GM18909 (cell line): ENCODE data around the gene NINJ2.

Experiments used
- ATAC-seq: cut with Tn5 transposase; IDR thresholded peaks from one replicate; pipeline ENCODE4 v1.9.1; 2021; ENCODE audit warnings: mild to moderate bottlenecking; ENCODE audit not compliant: unreplicated experiment, poor library complexity

The NINJ2 gene

DNA sequence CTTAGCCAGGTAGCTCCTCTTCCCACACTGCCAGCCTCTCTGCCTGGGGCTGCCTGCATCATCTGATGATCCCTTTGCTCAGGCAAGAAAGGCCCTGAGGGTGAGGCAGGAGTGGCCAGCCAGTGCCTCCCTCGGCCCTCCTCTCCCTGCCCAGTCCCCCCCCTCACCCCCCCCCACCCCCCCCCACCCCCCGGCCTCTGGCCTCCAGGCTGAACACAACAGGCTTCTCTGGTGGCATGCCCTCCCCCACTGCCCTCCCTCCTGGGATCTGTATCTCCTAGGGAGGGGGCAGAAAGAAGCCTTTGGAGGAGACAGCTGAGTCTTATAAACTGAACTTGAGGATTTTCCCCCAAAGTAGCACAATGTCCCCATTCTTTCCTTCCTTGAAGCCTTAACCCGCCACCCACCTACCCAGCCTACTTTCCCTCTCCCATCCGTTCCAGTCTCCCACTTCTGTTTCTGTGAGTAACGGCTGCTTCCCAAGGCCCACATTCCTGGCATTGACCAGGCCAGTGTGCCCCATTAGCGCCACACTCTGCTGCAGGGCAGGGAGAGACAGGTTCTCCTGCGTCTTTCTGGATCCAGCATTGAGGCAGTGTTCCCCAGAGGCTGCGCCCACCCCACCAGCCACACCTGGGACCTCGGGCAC, 121.4 kb downstream of the NINJ2 start:
- ATAC-seq: no peak

DNA sequence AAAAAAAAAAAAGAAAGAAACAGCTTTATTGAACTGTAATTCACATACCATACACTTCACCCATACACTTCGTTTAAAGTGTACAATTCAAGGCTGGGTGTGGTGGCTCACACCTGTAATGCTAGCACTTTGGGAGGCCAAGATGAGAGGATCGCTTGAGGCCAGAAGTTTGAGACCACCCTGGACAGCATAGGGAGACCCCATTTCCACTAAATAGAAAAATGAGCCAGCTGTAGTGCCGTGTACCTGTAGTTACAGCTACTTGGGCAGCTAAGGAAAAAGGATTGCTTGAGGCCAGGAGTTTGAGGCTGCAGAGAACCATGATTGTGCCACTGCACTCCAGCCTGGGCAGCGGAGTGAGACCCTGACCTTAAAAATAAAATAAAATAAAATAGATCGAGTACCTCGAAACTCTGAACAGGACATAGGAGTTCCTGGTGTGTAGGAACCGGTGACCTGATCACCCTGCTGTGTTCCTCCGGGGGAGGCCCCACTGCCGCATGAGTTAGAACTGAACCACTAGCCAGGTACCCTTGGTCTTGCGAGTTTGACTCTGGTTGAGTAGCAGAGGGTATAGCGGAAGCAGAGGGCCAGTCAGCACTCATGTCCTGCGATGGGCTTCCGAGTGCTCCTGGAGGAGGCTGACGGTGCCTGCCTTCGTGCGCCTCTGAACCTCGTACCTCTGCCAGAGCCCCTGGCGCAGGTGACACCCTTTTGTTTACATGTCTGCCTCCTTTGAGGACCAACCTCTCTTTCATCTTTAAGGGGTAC, 123.5 kb downstream of the NINJ2 start:
- no peak for ATAC-seq

DNA sequence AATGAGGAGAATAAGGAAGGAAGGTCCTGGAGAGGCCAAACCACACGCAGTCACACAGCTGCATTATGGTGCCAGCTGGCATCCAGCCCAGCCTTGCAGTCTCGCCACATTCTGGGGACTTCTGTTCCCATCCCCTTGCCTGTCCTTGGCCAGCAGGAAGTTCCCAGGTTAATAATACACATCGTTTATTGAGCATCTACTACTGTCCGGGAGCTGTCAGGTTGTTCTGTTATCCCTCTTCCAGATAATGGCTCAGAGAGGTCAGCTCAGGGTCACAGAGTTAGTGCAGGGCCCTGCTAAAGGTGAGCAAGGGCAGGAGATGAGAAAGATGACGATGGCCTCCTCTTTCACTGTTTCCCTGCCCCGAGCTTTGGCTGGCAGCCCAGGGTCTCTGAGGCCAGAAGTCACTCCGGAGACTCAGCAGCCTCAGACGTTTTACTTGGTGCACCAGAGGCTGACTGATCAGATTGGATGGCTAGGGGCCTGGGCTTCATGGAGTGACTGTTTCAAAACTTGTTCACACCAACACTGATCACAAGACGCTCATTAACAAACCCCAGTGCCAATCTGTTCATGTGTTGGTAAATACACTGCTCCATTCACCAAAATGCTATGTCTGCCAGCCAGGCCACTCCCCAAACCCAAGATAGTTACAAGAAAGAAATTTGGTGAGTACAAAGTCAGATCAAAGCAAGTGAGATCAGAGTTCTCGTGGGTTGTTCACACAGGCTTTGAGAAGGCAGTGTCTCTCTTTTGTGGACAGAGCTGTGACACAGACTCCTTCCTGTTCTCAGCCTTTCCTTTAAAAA, 124.3 kb downstream of the NINJ2 start:
- ATAC-seq: no peak

DNA sequence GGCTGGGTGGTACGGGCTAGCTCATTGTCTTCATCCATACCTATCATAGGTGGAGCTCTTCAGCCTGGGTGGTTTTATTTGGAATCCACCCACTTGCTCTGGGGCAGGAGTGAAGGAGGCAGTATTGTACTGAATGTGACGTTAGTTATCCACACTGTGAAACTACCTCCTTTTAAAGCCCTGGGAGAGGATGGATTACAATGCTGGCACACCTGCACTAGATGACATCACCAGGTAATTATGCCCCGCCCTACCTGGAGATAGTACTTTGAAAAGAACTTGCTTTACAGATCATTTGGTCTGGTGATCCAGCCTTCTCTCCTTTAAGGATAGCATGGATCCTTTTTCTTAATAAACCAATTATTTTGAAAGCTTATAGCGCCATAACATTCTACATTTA, 125.5 kb downstream of the NINJ2 start:
- no peak for ATAC-seq

DNA sequence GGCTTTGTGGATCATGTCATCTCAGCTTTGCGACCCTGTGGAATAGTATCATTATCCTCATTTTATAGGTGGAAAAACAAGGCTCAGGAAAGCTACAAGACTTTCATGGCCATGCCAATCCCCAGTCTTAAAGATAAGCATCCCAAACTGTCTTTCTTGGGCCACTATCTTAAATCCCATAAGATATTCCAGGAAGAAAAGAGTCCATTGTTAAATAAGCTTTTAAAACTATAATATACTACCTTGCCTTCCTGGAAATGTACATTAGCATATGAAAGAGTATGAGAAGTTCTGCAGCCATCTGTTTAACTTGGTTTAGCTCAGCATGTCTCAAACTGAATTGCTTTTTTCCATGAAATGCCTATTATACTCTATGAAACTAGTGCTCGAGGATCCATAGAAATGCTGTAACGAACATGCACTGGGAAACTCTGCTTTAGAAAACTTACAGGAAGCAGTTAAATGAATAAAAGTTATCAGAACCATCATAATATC, 126.4 kb downstream of the NINJ2 start:
- no peak for ATAC-seq

DNA sequence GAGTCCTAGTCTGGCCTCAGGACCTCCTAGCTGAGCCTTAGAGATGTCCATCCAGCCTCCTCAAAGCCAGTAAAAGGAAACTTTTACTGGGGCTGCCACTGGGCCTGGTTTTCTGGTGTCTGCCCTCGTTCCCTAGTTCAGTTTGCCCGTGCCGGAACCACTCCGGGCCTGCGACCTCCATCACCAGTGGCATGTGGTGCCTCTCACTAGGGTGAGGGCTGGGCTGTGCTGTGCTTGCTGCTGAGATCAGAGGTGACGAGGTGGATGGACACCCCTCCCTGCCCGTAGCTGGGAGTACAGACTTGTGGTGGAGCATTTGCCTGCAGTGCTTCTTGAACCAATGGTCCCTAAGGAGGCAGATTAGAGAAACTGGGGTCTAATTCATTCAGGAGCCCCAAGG, 127.8 kb downstream of the NINJ2 start:
- no peak for ATAC-seq

DNA sequence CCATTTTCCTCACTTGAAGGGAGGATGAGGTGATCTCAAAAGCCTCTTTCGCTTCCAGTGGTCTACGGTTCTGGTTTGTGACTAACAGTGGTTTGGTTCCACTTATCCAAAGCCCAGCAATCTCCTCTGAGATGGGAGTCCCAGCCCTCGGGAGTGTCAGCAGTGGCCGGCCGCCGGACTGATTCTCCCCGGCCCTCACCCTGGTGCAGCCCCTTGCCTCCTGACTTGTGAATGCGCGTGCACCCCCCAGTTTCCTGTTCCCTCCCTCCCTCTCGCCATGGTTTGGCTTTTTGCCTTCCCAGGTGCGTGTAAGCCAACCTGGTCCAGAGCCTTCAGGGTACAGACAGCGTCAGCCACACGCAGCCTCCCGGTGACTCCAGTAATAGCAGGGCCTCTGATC, 129.0 kb downstream of the NINJ2 start:
- ATAC-seq: no peak

DNA sequence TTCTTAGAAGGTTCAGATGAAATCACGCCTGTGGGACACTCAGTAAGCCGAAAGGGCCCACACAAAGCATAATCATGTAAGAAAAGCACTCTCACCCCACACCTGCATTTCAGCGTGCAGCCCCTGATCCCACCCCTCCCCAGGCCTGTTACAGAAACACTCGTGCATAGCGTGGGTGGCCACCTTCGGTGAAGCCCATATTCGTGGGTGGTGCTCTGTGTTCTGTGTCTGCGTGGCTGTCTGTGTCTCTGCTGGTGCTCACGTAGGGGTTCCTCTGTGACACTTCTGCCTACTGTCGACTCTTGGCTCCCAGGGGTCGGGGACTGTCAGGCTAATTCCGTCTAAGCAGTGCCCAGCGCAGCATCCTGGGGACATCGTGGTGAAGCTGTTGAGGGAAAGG, 129.5 kb downstream of the NINJ2 start:
- no peak for ATAC-seq

DNA sequence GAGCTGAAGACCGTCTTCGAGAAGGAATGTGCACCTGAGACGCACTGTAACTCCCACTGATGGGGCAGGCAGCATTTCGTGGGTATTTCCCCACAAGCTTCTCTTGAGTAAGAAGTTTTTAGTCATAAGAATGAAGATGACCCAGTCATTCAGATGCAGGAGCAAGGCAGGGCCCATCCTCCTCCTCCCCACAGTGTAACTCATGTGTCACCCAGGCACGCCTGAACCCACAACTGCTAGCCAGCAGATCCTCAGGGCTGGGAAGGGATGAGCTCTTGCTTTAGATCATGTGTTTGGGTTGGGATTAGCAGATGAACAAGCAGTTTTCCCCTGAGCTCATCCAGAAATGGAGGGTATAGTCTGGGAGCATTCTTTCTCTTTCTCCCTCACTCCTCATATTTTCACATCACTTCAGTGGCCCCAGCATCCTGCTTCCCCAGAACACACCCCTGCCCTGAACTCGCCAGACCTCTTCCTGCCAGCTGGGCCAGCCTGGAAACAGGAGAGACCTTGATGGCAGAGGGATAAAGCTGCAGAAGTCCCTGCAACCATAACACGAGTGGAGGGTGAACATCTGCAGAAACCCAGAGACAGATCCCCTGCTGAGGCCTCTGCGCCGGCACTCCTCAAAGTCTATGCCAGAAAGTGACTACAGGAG, 130.2 kb downstream of the NINJ2 start:
- no peak for ATAC-seq

DNA sequence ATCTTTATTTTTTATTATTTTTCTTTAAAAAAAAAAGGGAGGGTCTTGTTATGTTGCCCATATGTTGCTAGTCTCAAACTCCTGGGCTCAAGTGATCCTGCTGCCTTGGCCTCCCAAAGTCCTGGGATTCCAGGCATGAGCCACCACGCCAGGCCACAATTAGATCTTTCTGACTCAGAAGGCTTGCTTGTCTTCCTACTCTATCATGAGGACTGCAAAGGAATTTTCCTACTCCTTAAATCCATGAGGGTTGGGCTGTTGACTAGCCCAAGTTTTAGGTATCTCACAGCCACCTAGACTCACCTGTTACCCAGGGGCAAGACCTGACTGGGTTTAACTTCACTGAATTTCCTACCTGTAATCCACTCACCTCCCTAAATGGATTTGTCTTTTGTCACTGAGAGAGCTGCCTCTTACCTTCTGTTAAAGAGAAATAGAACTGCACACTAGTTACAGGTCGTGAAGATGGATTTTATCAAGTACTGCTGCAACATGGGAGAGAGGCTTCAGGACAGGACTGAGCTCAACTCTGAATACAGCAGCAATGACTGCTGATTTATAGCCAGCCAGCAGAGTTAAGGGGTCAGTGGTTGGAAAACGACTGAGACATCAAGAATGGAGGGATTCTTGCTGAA, 131.2 kb downstream of the NINJ2 start:
- ATAC-seq: no peak

DNA sequence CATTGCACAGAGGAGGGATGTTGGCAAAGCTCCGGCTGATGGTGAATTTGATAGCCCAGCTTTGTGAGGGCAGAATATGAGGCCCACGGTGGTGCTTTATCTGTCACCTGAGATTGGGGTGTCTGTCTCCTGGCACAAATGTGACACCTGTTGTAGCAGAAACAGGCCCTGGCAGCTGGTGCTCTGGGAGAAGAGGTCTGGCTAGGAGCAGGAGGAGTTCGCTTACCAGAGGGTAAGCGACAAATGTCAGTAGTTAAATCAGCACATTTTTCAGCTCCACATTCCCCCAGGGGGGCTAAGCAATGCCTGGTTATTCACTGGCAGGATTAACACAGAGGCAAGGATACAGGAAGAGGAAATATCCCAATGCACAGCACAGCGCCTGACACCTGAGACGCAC, 132.4 kb downstream of the NINJ2 start:
- no peak for ATAC-seq

DNA sequence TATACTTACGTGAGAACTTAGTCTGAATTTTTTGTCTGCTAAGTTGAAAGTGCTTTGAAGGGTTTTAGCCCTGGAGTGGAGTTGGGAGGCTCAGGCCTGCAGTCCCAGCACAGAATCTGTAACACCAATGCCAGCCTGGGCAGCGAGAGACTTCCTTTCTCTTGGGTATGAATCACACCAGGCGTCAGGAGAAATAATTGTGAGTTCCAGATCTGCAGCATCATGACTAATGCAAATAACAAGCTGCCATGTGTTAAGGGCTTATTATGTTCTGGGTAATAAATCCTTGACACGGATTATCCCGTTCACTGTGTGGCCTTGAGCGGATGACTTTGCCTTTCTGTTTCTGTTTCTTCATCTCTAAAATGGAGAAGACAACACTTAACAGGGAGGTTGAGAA, 132.9 kb downstream of the NINJ2 start:
- ATAC-seq: no peak

DNA sequence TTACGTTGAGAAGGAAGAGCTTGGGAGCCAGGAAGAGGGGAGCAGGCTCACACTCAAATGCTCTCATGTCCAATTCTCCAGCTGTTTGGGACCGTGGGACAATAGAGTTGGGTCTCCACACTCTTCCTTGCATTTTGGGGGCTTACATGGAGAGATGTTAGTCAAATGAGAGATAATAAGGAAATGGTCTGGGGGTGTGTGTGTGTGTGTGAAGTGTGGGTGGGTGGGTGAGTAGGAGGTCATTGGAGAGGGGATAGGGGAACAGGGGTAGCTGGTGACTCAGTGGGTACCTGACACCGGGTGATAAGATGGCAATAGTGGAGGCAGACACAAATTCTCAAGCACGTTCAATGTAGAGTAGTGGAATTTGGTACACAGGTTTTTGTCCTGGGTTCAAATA, 135.5 kb downstream of the NINJ2 start:
- no peak for ATAC-seq

DNA sequence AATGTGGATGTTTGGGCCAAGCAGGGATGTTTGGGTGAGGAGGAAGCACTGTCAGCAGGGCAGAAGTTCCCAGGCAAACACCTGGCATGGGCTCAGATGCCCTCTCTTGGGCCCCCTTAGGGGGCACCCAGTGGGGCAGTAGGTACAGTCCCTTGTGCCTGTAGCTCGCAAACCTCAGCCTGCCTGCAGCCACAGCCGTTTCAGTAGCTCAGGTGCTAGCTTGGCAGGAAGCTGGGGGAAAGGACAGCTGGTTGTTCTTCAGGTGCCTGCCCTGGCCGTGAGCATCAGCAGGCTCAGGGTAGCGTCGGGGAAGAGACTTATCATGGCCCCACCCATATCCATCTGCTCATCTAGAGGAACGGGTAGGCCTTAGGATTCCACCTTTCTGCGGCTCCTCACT, 136.0 kb downstream of the NINJ2 start:
- ATAC-seq: no peak

DNA sequence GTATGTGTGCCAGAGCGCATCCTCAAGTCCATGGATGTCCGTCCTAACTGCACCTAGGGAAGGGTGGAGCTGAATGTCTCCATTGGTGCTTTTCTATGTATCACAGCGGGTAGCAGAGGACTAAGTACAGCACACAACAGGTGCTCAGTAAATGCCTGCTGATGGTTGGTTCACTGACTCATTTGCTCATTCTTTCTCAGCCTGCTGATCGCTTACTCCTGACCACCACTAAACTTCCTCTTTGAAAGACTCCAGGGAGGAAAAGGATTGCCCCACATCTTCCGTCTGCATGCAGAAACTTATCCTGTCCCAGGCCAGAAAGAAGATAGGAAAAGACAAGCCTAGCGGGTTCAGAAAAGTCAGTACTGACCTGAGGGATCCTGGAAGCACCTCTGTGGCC, 137.2 kb downstream of the NINJ2 start:
- no peak for ATAC-seq

DNA sequence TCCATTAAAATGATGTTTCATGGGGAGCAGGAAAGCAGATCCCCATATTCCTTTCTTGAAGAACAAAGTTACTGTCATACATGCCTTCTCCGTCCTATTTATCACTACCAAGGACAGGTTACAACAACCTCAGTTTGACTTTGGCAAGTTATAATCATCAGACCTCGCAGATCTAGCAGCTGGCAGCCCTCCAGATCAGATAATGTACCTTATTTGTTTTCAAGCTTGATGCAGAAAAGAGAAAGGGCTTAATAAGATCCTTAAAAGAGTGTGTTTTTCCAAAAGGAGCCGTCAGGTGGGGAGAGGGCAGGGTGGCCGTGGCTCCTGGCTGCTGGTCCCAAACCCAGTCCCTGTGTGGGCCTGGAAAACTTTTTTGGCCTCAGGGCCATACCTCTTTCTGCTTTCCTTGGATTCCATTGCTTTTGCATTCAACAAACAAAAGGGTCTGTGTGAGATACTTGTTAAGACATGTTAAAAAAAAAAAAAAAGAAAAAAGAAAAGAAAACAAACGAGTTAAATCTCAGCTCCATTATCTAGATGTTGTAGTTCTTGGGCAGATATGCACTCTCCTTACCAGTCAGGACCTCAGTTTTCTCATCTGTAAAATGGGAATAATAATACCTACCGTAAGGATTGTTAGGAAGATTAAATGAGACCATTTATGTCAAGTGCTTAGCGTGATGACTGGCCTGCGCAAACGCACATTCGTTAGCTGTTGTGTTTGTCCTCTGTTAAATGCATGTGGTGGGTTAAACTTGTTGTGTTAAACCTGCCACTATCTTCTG, 138.9 kb downstream of the NINJ2 start:
- ATAC-seq: no peak

DNA sequence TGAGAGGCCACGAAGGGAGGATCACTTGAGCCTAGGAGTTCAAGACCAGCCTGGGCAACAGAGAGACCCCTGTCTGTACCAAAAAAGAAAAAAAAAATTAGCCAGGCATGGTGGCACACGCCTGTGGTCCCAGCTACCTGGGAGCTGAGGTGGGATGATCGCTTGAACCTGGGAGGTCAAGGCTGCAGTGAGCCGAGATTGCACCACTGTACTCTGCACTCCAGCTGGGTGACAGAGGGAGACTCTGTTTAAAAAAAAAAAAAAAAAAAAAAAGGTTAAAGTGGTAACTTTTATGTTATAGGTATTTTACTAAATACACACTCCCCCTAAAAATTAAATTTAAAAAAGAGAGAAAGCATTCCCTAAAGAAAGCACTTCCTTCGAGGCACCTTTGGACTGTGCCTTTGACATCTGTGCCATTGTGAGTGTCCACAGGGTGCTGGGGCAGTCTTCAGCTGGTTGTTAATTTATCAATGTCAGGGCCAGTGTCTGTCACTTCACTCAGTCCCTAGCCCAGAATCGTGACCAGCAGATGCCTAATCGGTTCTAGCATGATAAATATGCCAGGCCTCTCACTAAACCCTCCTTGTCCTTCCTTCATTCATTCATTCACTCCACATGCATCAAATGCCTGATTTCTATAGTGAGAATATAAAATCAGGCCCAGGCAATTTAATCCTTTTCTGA, 140.4 kb downstream of the NINJ2 start:
- ATAC-seq: no peak

DNA sequence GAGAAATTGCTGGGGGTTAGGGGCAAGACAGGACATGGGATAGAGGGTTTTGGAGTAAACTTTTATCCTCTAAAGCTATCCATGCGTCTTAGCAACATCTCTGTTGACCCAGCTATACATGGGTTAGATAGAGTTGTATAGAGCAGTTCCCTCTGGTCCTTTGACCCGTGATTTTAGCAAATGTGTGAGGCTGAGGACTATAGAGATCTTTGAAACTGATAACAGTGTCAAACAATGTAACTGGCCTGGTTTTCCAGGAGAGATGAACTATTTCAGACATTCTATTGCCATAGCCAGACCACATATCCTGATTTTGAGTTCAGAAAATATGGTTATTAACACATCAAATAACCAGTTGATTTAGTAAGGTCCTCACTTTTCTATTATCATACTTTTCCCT, 143.1 kb downstream of the NINJ2 start:
- no peak for ATAC-seq

DNA sequence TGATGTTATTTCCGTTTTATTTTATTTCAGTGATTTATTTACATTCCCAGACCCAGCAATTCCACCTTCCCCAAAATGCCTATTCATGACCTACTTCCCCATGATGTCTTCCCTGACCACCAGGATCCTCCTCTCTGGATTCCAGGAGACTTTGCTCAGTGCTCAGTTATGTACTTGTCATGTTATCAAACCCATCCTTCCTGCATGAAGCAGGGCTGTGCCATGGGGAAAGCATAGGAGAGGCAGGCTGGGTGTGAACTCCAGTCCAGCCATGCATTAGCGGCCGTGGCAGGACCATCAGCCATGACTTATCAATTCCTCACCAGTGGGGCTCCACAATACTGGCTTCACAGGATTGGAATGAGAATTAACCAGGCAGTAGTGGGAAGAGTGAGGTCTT, 145.7 kb downstream of the NINJ2 start:
- no peak for ATAC-seq
